CD4-positive, alpha-beta T cell treated with Interleukin-6 for 4 hours (primary cell): ENCODE data around the gene SH3PXD2A.
"Not testable (repeated sequence)": the region's sequence is repeated elsewhere in the genome, so short reads cannot be mapped to it uniquely, and the experiment has no call there.

Experiments used
- DNase-seq: peaks from one replicate; pipeline ENCODE4 v3.0.0-alpha.2; 2020; ENCODE audit warnings: mixed read lengths

The SH3PXD2A gene

DNA sequence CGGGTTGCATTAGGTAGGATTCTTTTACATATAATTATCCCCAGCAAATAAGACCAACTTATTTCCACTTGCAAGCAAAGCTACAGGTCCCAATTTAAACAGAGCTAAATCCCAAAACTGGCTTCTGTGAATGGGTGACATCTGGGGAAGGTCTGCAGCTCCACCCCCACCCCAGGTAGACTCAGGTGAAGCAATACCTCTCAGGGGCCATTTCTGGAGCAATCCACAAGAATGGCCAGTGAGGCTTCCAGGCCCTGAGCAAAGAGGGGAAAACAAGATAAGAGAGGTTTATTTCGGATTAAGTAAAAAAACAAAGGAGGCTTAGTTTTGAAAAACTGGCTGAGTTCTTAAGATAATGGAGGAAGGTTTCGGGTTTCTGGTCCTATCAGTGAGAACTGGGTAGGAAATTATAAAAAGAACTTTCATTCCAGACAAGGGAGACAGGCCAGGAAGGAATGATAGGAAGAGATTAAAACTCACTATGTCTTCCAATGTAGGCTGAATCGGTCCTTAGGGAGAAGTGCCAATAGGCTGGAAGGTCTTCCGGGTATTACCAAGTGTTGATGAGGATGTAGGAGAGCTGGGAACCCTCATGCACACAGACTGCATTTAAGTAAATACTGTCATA lies 25.4 kb downstream of the SH3PXD2A start:
- no peak for DNase-seq

DNA sequence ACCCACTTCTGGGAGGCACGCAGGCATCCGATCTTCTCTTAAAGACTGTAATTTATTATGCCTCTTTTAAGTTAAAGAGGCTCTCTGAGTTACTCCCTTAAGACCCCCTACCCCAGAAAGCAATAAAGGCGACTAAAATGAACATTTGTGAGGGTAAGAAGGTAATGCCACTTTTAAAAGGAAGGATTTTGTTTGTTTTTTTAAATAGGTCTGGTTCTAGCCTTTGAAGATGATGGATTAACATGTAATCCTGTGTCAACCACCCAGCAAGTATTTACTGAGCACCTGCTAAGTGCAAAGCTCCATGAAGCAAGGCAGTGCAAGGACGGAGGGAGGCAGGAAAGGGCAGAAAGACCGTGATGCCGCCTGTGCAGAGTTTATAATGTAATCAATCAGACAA lies 26.1 kb downstream of the SH3PXD2A start:
- DNase-seq = no peak

DNA sequence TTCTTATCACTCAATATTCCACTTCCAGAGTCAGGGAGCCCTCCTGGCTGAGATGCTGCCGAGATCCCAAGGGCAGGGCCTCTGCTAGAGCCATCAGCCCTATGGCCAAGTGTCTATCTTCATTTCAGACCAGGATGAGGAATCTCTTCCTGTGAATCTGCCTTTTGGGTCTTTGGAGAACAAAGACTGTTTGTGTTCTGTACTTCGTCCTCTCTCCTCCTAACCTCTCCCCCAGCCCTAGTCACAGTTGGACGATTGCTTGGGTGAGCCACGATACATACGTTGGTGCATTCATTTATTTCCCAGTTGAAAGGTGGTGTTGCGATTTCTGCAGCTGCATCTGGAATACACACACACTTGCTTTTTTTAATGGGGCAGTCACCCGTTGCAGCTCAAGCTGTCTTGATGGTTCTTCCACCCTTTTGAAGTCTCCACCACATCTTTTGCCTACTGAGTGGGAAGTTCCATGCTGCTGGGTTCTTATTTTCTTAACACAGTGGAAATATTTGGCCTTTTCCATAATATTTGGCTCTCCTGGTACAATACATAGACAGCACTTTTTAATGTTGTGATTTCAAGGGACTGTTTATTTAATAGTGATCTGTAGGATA lies 26.7 kb downstream of the SH3PXD2A start:
- no peak for DNase-seq

DNA sequence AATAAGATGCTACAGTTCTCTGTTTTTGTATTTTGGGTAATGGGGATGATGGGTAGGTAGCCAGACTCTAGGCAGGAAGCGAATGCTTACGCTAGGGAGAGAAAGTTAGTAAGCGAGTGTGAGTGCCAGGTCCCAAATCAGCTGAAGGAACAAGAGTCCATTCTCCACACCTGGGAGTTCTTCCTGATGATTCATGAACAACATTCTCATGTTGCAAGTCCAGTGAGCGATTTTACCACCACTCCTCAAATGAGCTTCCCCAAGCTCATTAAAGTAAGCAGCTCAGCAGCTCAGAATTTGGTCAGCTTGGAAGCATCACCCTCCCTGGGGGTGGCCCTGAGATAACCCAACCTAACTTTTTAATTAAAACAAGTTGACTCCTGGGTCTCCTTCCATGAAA lies 27.3 kb downstream of the SH3PXD2A start:
- no peak for DNase-seq

DNA sequence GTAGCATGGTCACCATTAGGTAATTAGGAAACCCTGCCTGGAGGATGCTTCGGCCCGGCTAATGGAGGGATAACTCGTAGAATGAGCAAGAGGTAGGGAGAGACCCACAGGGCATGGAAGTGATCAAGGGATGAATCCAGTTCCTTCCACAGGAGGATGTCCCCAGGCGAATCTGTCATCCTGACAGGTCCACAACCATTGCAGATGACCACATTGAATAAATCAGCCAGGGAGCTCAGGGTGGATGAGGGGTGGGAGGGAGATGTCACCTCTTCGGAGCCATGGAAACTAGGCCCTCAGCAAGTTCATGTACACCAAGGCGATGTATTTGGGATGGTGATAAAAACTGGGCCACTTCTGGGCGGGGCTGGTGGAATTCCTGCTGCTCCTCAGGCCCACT lies 28.5 kb downstream of the SH3PXD2A start:
- DNase-seq = no peak

DNA sequence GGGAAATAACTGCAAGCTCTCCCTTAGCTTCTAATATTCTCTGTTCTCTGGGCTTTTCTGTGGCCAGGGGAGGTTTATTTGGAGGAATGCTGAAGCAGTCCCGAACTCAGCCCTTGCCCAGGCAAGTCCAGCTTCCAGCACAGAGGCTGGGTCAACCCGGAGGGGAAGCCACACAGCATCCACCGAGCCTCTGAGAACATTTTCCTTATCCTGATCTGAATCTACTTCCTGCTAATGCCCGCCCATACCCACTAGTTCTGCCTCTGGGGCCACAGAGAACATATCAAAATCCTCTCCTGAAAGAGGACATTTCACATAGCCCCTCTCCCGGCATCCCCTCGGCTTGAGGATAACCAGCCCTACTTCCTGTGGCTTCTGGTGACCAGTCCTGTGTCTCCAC lies 31.1 kb downstream of the SH3PXD2A start:
- no peak for DNase-seq

DNA sequence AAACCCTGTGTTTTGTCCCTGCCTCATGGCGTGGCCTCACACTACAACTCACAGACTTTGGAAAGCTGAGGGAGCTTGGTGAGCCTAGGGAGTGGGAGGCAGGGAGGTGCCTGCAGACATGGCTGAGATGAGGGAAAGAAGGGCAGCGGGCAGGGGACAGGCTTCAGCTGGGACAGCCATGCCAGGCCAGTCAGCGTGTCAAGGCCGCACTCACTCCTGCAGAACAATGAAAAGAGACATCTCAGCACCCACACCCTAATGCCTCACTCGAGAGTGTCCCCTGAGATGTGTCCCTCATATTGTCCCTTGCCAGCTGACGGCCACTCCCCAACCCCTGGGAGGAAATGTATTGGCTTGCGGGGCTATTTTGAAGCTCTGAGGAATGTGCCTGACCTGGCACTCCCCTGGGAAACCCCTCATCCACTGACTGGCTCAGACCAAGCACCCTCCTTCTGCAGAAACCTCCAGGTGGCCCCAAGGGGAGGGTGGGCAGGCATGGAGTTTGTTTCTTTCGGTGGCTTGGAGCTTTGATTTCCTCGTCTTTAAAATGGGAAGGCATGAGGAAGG lies 31.6 kb downstream of the SH3PXD2A start:
- DNase-seq = no peak

DNA sequence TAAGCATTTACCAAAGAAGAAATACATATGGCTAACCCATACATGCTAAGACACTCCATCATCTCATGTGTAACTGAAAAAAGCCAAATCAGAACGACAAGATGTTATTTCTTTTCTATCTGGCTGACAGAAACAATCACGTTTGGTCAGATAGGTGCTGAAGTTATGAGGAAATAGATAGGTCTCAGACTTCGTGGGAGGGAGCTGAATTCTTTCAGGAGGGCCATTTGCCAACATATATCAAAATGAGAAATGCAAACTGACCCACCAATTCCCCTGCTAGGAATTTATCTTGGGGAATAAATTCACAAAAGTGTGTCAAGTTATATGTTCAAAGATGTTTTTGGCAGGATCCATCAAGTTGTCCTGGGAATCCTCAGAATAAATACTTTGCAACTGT lies 32.6 kb downstream of the SH3PXD2A start:
- DNase-seq = no peak

DNA sequence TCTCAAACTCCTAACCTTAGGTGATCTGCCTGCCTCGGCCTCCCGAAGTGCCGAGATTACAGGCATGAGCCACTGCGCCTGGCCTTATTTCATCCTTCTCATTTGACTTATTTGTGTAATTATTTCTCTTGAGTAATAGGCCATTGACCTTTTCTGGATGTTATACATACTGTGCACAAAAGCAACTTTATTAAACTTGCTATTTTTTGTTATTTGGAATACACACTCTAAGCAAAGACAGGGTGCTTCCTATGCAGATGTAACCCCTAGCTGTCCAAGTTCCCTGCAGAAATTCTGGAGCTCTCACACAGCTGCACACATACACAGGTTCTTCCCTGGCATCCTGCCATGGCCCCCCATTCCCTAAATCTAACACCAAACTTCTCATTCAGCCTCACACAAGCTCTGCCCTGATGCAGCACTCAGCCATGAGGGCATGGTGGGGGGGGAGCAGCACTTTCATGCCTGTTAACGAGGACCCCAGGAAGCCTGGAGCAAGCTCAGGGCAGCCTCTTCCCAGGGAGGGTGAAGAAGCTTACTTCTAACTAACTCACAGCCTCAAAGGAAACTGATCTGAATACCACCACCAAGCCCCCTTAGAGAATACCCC lies 33.2 kb downstream of the SH3PXD2A start:
- DNase-seq = no peak

DNA sequence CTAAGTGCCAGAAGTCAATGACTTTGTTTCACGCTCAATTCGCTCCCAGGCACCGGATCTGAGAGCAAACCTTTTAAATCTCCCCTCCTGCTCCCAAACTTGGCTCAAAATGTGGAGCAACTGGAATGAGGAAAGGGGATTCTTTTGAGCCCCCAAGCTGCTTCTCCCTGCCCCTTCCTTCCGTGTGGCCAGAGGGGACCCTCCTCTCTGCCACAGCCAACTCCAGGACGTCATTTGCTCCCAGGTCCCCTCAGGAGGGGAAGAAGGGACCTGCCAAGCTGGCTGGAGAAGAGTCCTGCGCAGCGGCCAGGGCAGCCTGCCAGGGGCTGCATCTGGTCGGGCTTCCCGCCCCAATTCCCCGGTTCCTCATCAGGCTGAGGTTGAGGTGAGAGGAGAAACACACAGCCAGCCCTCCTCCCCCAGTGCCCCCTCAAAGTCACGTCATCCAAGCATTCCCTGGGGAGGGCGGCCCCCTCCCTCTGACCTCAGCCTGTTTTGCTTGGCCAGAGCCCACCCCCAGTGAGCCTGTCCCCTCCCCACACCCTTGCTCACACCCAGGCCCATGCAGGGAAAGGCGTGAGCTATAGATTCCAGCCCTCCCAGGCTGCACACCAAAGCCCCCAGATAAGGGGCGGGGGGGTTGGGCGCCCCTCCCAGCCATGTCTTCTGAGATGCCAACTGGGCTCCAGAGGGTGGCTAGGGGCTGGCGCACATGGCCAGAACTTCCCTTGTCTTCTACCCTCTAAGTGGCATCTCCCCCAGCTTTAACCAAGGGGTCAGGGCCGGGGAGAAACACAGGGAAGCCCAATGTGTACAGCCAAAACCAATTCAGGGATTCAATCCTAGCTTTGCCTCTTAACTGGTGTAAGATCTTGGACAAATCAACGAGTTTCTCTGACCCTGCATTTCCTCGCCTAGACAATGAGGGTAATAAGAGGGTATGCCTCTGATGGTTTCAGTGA lies 35.0 kb downstream of the SH3PXD2A start:
- no peak for DNase-seq

DNA sequence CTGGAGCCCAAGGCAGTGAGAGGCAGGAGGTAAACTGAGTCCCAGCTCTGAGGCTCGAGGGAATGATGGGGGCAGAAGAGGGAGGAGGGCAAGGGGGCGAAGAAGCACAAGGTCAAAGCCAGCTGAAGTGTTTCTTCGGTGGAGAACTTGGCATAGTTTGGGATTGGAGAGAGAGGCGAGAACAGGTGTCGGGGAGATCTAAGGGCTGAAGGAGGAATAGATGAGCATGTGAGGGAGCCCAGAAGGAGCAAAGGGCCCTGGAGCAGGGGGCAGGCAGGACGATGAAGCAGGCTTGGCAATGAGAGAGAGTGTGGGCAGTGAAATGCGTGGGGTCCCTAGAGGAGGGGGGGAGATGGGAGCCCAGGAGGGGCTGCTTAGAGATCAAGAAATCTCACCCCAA lies 35.9 kb downstream of the SH3PXD2A start:
- DNase-seq = no peak

DNA sequence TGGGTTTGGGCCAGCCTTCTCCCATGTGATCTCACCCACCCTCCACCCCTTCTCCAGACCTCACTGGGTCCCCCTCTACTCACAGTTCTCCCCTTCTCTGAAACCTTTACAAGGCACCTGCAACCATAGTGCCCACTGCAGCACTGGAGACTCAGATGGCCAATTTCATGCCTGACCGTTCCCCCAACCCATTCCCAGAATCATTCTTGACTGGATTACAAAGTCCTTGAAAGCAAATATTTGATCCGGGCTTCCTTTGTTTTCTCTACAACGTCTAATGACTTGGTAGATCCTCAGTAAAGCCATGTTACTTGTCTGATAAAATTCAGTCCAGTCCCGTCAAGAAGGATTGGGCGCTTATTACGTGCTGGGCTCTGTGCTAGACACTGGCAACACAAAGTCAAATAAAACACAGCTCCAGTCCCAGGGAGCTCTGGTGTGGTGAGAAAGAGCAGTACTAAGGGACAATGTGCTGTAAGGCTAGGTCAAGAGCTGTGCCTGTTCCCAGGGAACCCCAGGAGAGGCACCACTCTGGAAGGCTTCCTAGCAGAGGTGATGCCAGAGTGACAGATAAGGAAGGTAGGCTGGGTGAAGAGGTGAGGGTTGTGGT lies 36.5 kb downstream of the SH3PXD2A start:
- DNase-seq = no peak

DNA sequence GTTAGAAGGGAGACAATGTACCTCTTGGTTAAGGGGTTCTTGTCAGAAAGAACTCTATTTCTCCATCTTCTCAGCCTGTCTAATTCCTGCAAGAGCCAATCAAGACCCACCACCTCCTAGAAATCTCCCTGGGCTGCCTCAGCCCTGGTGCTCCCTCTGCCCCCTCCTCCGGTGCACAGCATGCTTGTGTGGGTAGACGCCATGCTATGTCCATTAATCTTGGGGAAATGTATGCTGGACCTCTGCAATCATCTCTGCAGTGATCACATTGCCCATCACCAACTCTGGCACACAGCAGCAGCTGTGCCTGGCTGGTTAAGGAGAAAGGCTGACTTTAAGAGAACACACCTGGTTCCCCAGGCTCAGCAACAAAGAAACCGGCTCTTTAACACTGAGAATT lies 37.3 kb downstream of the SH3PXD2A start:
- DNase-seq = no peak

DNA sequence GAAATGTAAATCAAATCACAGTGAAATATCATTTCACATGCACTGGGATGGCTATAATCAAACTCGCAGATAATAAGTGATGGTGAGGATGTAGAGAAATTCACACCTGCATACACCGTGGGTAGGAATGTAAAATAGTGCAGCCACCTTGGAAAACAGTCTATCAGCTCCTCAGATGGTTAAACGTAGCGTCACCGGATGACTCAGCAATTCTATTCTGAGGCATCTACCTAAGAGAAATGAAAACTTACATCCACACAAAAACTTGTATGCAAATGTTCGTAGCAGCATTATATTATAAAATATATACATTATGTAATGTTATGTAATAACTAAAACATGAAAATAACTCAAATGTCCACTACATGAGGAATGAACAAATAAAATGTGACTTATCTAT lies 38.9 kb downstream of the SH3PXD2A start:
- no peak for DNase-seq

DNA sequence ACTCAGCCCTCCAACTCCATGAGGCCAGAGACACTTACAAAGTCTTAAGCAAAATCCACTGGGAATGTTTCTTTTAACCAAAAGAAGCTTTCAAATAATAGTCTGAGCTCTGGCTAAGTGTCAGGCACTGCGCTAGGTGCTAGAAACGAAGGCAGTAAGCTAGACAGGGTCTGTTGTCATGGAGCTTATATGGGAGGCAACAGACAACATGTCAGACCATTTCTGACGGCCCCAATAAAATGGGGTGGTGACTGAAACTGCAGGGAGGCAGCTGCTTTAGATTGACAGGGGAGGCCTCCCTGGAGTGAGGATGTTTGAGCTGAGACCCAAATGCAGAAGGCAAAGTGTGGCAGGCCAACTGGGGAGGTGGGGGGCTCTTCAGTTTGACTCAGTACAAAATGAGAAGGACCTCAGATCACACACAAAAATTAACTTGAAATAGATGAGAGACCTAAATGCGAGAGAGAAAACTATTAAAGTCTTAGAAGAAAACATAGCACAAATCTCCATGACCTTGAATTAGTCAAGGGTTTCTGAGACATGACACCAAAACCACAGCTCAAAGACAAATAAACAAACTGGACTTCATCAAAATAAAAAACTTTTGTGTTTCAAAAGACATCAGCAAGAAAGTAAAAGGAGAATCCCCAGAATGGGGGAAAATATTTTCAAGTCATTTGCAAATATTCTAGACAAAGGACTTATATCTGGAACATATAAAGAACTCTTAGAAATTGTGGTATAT lies 40.6 kb downstream of the SH3PXD2A start:
- DNase-seq = no peak

DNA sequence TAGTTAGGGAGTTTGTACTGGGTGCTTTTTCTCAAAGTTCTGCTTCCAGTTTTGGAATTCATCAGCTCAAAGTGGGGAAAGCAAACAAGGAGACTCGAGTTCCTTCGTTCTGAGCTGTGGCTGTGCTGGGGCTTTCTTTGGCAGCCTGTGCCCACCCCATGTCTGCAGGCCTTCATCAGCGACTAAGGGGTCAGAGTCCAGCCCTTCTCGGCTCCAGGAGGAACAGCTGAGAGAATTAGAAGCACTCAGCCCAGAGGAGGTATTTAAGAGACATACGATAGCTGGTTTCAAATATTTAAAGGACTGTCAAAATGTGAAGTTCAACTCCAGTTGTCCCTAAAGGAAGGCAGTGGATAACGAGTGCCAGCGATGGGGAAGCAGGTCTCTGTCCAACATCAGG lies 41.3 kb downstream of the SH3PXD2A start:
- DNase-seq = no peak

DNA sequence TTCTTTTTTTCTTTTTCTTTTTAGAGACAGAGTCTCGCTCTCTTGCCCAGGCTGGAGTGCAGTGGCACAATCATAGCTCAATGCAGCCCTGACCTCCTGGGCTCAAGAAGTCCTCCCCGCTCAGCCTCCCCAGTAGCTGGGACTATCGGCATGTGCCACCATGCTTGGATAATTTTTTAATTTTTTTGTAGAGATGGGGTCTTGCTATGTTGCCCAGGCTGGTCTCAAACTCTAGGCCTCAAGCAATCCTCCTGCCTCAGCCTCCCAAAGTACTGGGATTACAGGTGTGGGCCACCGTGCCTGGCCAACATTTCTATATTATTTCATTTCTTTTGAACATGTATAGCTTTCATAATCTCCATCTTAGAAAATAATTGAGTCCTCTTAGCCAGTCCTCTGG lies 42.1 kb downstream of the SH3PXD2A start:
- DNase-seq = not testable (repeated sequence)

DNA sequence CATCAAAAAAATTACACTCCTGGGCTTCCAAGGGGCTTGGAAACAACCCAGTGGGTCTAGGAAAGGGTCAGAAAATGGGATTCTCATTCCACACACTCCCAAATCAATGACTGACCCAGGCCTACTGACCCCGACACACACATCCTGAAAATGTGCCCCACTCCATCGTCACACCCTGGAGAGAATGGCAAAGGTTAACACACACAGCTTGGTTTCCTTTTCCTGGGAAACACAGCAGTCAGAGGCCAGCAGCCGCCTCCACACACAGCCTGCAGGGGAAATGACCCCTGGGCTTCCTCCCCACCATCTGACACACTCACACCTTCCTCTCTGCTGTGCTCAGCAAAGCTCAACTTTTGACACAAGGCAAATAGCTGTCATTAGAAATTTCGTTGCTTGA lies 42.9 kb downstream of the SH3PXD2A start:
- DNase-seq = no peak

DNA sequence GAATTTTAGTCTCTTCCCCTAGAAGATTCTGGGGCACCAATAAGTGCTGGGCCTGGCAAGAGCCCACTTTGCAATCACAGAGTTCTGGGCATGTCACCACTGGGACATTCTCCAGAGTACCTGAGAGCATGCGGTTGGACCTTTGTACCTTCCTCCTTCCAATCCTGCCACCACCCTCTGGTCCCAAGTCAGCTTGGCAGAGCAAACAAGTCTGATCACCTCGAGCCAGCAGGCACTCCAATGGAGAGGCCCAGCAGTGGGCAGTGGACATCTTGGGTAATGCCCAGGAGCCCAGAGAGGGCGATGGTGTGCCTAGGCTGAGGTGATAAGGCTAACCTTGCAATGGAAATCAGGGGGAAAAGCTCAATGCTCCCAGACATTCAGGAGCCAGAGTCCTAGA lies 43.4 kb downstream of the SH3PXD2A start:
- DNase-seq = no peak

DNA sequence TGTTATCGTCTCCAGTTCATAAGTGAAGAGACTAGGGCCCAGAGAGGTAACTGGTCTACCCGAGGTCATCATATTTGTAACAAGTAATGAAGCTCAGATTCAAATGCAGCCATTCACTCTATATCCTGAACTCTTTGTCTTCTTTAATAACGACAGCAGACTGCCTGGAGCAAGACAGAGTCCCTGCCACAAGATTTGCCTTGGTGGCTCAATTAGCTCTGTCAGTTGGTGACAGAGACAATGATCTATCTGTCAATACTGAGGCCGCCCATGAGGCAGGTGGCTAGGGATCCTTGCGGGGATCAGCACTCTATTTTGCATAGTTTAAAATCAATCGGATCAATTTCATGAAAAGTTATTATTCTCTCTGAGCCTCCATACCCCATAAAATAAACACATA lies 43.9 kb downstream of the SH3PXD2A start:
- DNase-seq = no peak

DNA sequence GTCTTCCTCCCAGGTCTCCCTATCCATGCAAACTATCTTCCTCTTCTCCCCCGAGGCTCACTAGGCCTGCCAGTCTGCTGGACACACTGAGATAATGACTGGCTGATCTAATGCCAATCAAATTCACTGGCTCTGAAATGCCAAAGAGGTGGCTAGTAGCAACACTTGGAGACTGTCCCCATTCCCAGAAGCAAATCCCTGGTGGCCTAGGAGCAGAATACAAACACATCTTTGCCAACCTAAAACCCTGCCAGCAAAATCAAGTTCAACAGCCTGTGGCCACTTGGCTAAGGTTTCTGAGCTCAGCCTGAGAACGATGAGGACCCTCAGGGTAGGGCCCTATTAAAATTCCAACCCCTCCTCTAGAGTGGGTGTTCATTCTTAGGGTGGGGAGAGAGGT lies 46.6 kb downstream of the SH3PXD2A start:
- no peak for DNase-seq

DNA sequence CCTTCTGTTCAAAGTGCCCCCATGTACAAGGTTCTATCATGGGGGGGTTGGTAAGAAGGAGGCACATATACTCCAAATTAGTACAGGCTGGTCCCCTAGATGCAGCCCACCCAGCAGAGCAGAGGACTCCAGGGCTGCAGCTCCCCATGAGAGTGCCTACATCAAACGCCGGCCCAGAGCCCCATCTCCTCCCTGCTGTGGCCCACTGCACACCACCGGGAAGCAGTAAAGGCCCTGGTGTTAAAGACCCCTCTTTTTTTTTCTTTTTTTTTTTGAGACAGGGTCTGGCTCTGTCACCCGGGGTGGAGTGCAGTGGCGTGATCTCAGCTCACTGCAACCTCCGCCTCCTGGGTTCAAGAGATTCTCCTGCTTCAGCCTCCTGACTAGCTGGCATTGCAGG lies 47.4 kb downstream of the SH3PXD2A start:
- DNase-seq = no peak
